ENCODE results near the gene HCAR1.

DNA sequence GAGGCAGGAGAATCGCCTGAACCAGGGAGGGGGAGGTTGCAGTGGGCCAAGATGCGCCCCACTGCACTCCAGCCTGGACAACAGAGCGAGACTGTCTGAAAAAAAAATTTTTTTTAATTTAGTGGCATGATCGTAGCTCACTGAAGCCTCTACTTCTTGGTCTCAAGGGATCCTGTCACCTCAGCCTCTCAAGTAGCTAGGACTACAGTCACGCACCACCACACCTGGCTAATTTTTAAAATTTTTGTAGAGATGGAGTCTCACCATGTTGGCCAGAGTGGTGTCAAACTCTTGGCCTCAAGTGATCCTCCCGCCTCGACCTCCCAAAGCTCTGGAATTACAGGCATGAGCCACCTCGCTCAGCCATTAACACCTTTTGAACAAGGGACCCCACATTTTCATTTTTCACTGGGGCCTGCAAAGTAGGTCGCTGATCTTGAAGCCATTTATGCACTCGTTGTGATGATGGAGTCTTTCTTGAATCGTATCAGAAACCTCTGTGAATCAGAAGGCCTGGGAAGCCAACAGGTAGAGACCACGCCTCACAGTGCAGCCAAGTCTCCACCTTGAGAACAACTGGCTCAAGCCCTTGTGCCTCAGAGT, 5.9 kb downstream of the HCAR1 start:
- TF ChIP-seq, protein P1, sequence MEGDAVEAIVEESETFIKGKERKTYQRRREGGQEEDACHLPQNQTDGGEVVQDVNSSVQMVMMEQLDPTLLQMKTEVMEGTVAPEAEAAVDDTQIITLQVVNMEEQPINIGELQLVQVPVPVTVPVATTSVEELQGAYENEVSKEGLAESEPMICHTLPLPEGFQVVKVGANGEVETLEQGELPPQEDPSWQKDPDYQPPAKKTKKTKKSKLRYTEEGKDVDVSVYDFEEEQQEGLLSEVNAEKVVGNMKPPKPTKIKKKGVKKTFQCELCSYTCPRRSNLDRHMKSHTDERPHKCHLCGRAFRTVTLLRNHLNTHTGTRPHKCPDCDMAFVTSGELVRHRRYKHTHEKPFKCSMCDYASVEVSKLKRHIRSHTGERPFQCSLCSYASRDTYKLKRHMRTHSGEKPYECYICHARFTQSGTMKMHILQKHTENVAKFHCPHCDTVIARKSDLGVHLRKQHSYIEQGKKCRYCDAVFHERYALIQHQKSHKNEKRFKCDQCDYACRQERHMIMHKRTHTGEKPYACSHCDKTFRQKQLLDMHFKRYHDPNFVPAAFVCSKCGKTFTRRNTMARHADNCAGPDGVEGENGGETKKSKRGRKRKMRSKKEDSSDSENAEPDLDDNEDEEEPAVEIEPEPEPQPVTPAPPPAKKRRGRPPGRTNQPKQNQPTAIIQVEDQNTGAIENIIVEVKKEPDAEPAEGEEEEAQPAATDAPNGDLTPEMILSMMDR (IDR thresholded peaks at IDR 0.05; ENCODE audit: borderline replicate concordance, extremely low read depth, low read length, poor library complexity, severe bottlenecking) = no peak
- TF ChIP-seq EZH2 (IDR thresholded peaks at IDR 0.05; ENCODE audit: borderline replicate concordance, low read depth, low read length, severe bottlenecking) = no peak

Data from DND-41 (cell line).